Activated CD4-positive, alpha-beta T cell treated with anti-CD3 and anti-CD28 coated beads, Interleukin-2, amount 10 ng/mL, durations not matched to agents 24 days and 14 days (primary cell): Measurements from ENCODE around the gene ST6GALNAC3. TPM values are rescaled to one million over a fixed set of nuclear protein-coding genes. Genes with fewer than 3 reads are reported as not detected.
"Not testable (repeated sequence)": the region's sequence is repeated elsewhere in the genome, so short reads cannot be mapped to it uniquely, and the experiment has no call there.

ENCODE experiments used
- DNase-seq: peaks from one replicate; pipeline ENCODE4 v3.0.0; 2022
- H3K27ac Mint-ChIP-seq: one replicate; pipeline ENCODE4 v1.8.0; 2022; ENCODE audit warnings: mild to moderate bottlenecking, mixed read lengths
- H3K27me3 Mint-ChIP-seq: one replicate; pipeline ENCODE4 v1.8.0; 2022; ENCODE audit warnings: mixed read lengths
- H3K36me3 Mint-ChIP-seq: one replicate; pipeline ENCODE4 v1.8.0; 2022; ENCODE audit warnings: low read depth, mild to moderate bottlenecking, mixed read lengths
- H3K4me1 Mint-ChIP-seq: one replicate; pipeline ENCODE4 v1.8.0; 2021; ENCODE audit warnings: mixed read lengths
- H3K4me3 Mint-ChIP-seq: one replicate; pipeline ENCODE4 v1.8.0; 2022; ENCODE audit warnings: mild to moderate bottlenecking, moderate library complexity, mixed read lengths
- H3K9me3 Mint-ChIP-seq: one replicate; pipeline ENCODE4 v1.8.0; 2021; ENCODE audit warnings: mixed read lengths
- intact Hi-C: fragments of 100-400 bp; cut with micrococcal nuclease; formaldehyde crosslinking; loops from one replicate; pipeline ENCODE4 v1.15.1; 2023
- total RNA-seq: library from RNA; stranded (reverse); gene quantifications from 2 replicates; pipeline ENCODE4 v1.2.3, GENCODE V29; 2022

Gene ST6GALNAC3
- 0.28 TPM in 1 of 2 replicates, not detected in the other for total RNA-seq

DNA sequence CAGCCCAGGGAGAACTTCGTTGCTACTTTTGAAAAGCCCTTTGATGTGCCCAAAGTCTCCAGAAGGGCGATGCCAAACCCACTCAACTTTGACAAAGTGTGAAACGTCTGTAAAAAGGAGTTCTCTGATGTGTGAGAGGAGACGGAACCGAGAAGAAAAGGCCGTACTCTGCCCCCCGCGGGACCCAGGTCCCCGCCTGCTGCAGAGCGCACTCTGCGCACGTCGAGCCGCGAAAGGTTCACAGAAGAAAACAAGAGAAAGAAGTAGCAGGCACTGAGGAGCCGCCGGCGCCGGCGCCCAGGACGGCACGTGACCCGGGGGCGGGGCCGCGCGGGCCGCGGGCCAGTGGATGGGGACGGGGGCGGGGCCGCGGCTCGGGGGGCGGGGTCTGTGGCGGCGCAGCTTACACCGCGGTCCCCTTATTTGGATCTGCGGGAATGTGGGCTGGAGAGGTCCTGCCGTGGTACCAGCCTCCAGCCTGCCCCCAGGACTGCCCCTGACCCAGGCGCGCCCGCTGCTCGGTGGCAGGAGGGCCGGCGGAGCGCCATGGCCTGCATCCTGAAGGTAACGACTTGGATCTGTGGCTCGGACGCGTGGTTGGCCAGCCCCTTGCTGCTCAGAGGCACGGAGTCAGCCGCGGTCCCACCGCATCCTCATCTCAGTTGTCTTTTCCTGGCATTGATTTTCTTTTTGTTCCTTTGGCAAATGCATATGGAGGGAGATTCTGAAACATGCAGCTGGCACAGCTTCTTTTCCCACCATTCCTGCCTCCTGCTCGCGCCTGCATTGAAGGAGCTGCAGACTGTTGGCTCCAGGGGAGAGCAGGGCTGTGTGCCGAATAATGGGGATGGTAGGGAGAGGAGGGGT, at the start of gene ST6GALNAC3:
TSS of gene ST6GALNAC3 (plus strand) at position 426 of the 867 bp plus-strand sequence.
- intact Hi-C loops = loop anchor here (5.0 to 10.0 kb wide), 3 partner anchors 80 to 352 kb away; partner anchors contain the start of gene ACADM
- DNase-seq = peak; percentile 93
- no peaks in the 10 kb centered on the region for H3K36me3 Mint-ChIP-seq
- no peaks in the 10 kb centered on the region for H3K9me3 Mint-ChIP-seq
- peak within 1 kb of the TSS; percentile 47 for H3K27ac Mint-ChIP-seq
- peaks cover 13% of the 10 kb centered on the region for H3K4me1 Mint-ChIP-seq
- H3K4me3 Mint-ChIP-seq = peak within 1 kb of the TSS; percentile 86
- peaks cover 18% of the 10 kb centered on the region for H3K27me3 Mint-ChIP-seq

DNA sequence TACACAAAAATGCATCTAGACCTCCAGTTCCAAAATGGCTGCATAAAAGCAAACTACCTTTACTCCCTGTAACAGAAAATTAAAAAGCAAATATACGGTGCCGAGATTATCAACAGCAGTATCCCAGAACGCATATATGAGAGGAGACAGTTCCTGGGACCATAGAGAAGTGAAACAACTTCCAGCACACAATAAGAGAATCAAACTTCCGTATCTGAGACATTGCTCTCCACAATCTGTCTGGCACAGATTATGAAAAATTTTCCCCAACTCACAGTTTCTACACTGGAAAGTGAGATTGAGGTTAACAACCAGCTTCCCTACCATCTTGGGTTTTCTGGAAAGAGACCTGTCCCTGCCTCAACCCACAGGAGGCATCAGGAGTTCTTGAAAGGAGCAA, 47.2 kb upstream of the ST6GALNAC3 start:
- DNase-seq = no peak
- Mint-ChIP-seq H3K4me3 (no peak overlapping the region), H3K27me3 (peaks cover 12% of the 10 kb centered on the region), H3K27ac (no peak overlapping the region), H3K4me1 (peaks cover 4% of the 10 kb centered on the region), H3K36me3 (no peaks in the 10 kb centered on the region), H3K9me3 (peaks cover 4% of the 10 kb centered on the region)
- intact Hi-C loops = no loop called here

DNA sequence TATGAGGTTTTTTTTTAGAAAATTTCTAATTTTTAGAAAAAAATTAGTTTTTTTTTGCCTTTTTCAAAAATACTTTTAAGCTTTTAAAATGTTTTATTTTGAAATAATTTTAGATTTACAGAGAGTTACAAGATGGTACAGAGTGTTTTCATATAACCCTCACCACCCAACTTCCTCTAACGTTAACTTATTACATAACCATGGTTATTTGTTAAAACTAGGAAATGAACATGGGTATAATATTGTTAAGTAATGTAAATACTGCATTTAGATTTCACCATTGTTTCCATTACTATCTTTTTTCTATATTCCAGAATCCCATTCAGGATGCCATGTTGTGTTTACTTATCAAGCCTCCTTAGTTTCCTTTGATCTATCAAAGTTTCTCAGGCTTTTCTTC, 45.2 kb upstream of the ST6GALNAC3 start:
- H3K27me3 Mint-ChIP-seq = peaks cover 12% of the 10 kb centered on the region
- H3K36me3 Mint-ChIP-seq = no peaks in the 10 kb centered on the region
- H3K4me1 Mint-ChIP-seq = peaks cover 2% of the 10 kb centered on the region
- H3K4me3 Mint-ChIP-seq = no peak overlapping the region
- peaks cover 4% of the 10 kb centered on the region for H3K9me3 Mint-ChIP-seq
- no peak overlapping the region for H3K27ac Mint-ChIP-seq
- intact Hi-C loops = no loop called here
- DNase-seq = no peak

DNA sequence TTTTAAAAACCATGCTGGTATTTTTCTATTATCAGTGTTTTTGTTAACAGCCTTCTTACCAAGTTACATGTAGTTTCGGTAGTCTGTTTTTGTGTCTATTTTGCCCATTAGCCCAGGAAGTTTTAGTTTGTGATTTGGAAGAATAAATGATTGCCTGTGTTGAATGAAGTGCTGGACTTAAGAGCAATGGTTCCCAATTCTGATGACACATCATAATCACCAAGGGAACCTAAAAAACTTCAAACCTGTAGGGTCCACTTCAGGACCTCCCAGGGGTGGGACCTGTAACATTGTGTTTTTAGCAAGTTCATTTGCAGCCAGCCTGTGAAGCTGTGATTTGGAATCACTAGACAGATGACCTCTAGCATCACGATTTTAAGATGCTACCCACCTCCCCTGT, 43.0 kb upstream of the ST6GALNAC3 start:
- peaks cover 4% of the 10 kb centered on the region for H3K9me3 Mint-ChIP-seq
- intact Hi-C loops = no loop called here
- H3K4me3 Mint-ChIP-seq = no peak overlapping the region
- no peak for DNase-seq
- no peak overlapping the region for H3K27ac Mint-ChIP-seq
- no peaks in the 10 kb centered on the region for H3K36me3 Mint-ChIP-seq
- peaks cover 11% of the 10 kb centered on the region for H3K27me3 Mint-ChIP-seq
- no peaks in the 10 kb centered on the region for H3K4me1 Mint-ChIP-seq

DNA sequence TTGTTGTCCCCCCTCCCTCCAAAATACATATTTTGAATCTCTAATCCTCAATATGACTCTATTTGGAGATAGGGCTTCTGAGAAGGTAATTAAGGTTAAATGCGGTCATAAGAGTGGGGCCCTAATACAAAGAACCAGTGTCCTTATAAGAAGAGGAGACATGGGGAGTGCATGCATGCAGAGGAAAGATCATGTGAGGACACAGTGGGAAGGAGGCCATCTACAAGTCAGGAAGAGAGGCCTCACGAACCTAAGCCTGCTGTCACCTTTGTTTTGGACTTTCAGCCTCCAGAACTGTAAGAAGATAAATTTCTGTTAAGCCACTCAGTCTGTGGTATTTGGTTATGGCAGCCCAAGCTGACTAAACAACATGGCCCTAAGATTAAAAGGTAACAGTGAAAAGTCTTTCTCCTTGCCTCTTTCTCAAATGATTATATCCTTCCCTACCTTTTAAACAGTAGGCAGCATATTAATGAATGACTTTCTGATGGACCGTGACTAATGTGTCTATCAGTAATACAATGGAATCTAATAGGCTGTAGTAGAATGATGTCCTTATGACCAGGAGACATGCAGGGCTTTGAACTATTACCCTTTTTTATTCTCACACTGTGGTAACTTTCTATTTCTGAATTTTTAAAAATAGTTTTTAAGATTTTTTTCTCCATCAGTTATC, 40.6 kb upstream of the ST6GALNAC3 start:
- Mint-ChIP-seq H3K27me3 (peaks cover 4% of the 10 kb centered on the region), H3K36me3 (no peaks in the 10 kb centered on the region), H3K4me1 (no peaks in the 10 kb centered on the region), H3K4me3 (no peak overlapping the region), H3K9me3 (no peaks in the 10 kb centered on the region), H3K27ac (no peak overlapping the region)
- no peak for DNase-seq
- intact Hi-C loops = no loop called here

DNA sequence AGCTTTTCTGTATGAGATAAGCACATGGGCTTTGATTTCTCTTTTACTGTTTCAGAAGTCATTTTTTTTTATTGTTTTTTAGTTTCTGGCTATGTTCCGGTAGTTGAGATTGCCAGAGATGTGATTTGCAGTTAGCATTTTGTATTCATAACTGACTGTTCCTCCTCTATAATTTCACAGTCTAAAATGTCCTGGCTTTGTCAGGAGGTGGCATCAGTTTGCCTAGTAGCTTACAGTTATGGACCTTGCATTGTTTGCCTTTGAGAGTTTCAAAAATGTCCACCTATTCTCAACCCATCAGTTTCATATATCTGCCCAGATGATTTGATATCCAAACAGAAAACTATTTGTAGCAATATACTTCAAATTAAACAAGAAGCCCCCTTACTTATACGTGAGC, 39.5 kb upstream of the ST6GALNAC3 start:
- peaks cover 2% of the 10 kb centered on the region for H3K27me3 Mint-ChIP-seq
- no peaks in the 10 kb centered on the region for H3K4me1 Mint-ChIP-seq
- no peak for DNase-seq
- no peak overlapping the region for H3K4me3 Mint-ChIP-seq
- no peaks in the 10 kb centered on the region for H3K9me3 Mint-ChIP-seq
- intact Hi-C loops = no loop called here
- no peak overlapping the region for H3K27ac Mint-ChIP-seq
- no peaks in the 10 kb centered on the region for H3K36me3 Mint-ChIP-seq

DNA sequence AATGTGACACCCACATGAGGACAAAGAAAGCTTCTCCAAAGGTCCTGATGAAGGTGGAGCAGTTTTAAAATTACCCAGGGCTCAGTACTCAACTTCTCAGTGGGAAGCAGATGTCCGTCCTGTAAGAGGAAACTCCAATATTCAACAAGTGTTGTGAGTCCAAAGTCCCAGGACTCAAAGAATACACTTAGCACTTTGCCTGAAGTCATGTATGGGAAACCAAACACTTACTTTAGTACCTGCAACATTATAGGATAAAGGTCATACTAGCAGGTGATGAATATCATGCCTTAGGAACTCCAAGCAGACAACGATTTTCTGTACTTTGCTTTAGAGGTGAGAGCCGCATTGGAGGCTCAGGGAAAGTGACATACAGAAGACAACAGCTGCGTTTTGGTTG, 37.2 kb upstream of the ST6GALNAC3 start:
- Mint-ChIP-seq H3K36me3 (no peaks in the 10 kb centered on the region), H3K9me3 (no peaks in the 10 kb centered on the region), H3K27me3 (peaks cover 2% of the 10 kb centered on the region), H3K4me3 (no peak overlapping the region), H3K4me1 (no peaks in the 10 kb centered on the region), H3K27ac (no peak overlapping the region)
- no peak for DNase-seq
- intact Hi-C loops = no loop called here

DNA sequence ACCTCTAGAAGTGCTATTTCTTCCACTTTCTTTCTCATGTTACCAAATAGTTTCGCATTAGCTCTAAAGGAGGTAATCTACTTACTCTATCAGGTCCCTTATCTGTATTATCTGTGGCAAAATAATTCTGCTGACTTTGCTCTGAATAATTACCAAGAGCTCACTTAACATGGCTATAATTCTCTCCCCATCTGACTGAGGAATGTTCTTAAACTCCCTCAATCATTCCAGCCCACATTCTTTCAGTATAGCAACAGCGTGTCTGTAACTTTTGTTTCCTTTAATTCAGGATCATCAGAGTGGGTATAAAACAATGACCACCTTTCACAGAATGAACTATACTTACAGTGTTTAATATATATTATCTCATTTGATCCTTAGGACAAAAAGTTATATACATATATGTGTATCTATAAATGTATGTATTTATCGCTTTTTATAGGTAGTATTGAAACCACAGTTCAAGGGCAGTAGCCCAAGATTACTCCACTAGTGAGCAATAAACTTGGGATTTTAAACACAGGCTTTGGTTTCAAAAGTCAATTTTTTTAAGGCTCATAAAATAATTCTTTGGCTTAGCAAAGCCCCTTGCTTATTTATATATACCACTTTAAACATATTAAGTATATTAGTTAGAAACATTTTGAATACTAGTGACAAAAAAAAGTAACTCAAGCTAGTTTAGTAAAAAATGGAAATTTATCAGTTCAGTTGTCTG, 36.1 kb upstream of the ST6GALNAC3 start:
- Mint-ChIP-seq H3K27me3 (peaks cover 2% of the 10 kb centered on the region), H3K27ac (no peak overlapping the region), H3K9me3 (no peaks in the 10 kb centered on the region), H3K4me1 (no peaks in the 10 kb centered on the region), H3K36me3 (no peaks in the 10 kb centered on the region), H3K4me3 (no peak overlapping the region)
- intact Hi-C loops = no loop called here
- no peak for DNase-seq

DNA sequence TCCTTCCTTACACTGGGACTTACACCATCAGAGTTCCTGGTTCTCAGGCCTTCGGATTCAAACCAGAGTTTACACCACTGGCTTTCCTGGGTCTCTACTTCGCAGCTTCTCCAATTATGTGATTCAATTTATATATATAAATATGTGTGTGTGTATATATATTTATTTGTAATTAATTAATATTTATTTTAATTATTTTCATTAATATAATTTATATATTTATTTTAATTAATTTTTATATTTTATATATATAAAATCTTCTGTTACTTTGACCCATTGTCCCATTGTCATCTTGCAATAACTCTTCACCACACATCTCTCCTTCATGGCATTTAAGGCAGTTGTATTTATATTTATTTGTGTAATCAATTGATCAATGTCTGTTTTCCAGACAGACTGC, 28.4 kb upstream of the ST6GALNAC3 start:
- Mint-ChIP-seq H3K4me3 (no peak overlapping the region), H3K36me3 (no peaks in the 10 kb centered on the region), H3K27ac (no peak overlapping the region), H3K27me3 (peaks cover 6% of the 10 kb centered on the region), H3K9me3 (no peaks in the 10 kb centered on the region), H3K4me1 (no peaks in the 10 kb centered on the region)
- no peak for DNase-seq
- intact Hi-C loops = no loop called here

DNA sequence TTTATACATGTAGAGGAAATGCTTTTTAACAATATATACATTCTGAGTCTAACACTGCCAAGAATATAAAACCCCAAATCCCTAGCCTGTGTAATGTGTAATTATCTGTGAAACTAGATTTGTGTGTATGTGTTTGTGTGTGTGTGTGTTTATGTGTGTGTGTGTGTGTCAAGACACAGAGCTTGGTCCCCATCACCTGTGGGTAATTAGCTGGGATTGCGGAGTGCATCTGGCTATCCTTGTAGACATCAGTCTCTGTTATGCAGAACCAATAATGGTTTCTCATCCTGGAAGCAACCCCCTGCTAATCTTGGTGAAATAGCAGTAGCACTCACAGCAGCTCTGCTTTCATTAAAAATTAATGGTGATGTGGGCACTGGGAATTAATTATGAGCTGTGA, 26.3 kb upstream of the ST6GALNAC3 start:
- no peak overlapping the region for H3K4me3 Mint-ChIP-seq
- intact Hi-C loops = no loop called here
- H3K36me3 Mint-ChIP-seq = no peaks in the 10 kb centered on the region
- DNase-seq = no peak
- H3K27ac Mint-ChIP-seq = no peak overlapping the region
- H3K4me1 Mint-ChIP-seq = peaks cover 2% of the 10 kb centered on the region
- H3K27me3 Mint-ChIP-seq = peaks cover 9% of the 10 kb centered on the region
- no peaks in the 10 kb centered on the region for H3K9me3 Mint-ChIP-seq

DNA sequence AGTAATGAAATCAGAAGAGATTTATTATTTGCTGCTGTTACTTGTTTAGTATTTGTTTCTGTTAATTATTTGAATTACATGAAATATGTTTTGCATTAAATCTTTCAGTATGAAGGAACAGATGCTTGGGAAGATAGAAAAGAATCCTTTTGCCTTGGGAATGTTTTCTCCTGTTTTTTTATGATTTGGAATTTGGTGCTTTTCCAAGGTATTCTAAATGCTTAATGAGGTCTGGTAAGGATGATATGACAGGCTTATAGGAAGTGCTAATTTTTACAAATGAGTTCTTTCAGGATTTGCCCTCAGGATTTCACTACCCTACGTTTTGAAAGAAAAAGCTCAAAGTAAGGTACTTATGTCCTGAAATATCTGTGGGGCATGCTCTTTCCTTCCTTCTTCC, 25.6 kb upstream of the ST6GALNAC3 start:
- peaks cover 4% of the 10 kb centered on the region for H3K4me1 Mint-ChIP-seq
- no peaks in the 10 kb centered on the region for H3K36me3 Mint-ChIP-seq
- no peaks in the 10 kb centered on the region for H3K9me3 Mint-ChIP-seq
- H3K27ac Mint-ChIP-seq = no peak overlapping the region
- no peak for DNase-seq
- H3K27me3 Mint-ChIP-seq = peaks cover 11% of the 10 kb centered on the region
- intact Hi-C loops = no loop called here
- no peak overlapping the region for H3K4me3 Mint-ChIP-seq

DNA sequence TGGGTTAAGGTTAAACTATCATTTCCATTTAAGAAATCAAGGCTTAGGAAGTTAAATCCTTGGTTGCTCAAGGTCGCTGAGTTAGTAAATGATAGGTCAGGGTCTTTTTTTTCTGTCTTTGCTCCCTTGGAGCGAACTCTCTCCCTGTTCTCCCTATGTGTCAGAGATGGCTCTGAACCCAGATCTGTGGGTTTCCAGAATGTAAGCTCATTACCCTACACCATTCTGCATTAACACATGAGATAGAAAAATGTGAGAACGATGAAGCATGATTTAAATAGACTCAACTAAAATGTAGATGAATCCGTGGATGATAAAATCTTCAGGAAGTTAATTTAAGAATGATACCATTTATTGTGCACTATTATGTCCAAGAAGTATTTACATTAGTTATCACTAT, 25.0 kb upstream of the ST6GALNAC3 start:
- Mint-ChIP-seq H3K9me3 (no peaks in the 10 kb centered on the region), H3K36me3 (no peaks in the 10 kb centered on the region), H3K4me3 (no peak overlapping the region), H3K4me1 (peaks cover 4% of the 10 kb centered on the region), H3K27me3 (peaks cover 11% of the 10 kb centered on the region), H3K27ac (no peak overlapping the region)
- intact Hi-C loops = no loop called here
- no peak for DNase-seq

DNA sequence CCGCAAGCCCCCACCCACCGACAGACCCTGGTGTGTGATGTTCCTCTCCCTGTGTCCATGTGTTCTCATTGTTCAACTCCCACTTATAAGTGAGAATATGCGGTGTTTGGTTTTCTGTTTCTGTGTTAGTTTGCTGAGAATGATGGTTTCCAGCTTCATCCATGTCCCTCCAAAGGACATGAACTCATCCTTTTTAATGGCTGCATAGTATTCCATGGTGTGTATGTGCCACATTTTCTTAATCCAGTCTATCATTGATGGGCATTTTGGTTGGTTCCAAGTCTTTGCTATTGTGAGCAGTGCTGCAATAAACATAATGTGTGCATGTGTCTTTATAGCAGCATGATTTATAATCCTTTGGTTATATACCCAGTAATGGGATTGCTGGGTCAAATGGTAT, 24.5 kb upstream of the ST6GALNAC3 start:
- peaks cover 11% of the 10 kb centered on the region for H3K27me3 Mint-ChIP-seq
- DNase-seq, H3K27ac Mint-ChIP-seq, intact Hi-C loops, H3K36me3 Mint-ChIP-seq, H3K9me3 Mint-ChIP-seq, H3K4me3 Mint-ChIP-seq, H3K4me1 Mint-ChIP-seq: not testable (repeated sequence)

DNA sequence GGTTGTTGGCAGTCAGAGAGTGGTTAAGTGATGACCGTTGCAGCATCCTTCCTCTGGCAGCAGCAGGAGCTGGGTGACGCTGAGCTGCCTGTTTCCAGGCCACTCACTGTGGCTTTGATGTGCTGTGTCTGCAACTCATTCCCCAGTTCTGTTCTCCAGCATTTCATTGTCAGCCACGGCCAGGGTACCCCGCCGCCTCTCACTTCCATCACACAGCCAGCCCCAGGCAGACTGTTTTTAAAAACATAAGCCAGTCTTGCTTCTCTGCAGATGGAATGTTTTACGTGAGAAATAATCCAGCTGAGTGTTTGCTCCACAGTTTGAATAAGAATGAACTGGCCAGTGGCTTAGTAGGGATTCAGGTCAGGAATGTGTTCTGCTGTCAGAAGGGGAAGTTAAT, 21.5 kb upstream of the ST6GALNAC3 start:
- no peak overlapping the region for H3K27ac Mint-ChIP-seq
- no peaks in the 10 kb centered on the region for H3K9me3 Mint-ChIP-seq
- no peaks in the 10 kb centered on the region for H3K36me3 Mint-ChIP-seq
- peaks cover 7% of the 10 kb centered on the region for H3K27me3 Mint-ChIP-seq
- peaks cover 4% of the 10 kb centered on the region for H3K4me1 Mint-ChIP-seq
- no peak for DNase-seq
- no peak overlapping the region for H3K4me3 Mint-ChIP-seq
- intact Hi-C loops = no loop called here
